HG03066 (cell line): ENCODE data around the gene DOCK4.
"Not testable (repeated sequence)": the region's sequence is repeated elsewhere in the genome, so short reads cannot be mapped to it uniquely, and the experiment has no call there.

ENCODE experiments used
- ATAC-seq: cut with Tn5 transposase; IDR thresholded peaks from one replicate; pipeline ENCODE4 v1.9.1; 2021; ENCODE audit warnings: low read depth; ENCODE audit not compliant: unreplicated experiment

The DOCK4 gene, protein sequence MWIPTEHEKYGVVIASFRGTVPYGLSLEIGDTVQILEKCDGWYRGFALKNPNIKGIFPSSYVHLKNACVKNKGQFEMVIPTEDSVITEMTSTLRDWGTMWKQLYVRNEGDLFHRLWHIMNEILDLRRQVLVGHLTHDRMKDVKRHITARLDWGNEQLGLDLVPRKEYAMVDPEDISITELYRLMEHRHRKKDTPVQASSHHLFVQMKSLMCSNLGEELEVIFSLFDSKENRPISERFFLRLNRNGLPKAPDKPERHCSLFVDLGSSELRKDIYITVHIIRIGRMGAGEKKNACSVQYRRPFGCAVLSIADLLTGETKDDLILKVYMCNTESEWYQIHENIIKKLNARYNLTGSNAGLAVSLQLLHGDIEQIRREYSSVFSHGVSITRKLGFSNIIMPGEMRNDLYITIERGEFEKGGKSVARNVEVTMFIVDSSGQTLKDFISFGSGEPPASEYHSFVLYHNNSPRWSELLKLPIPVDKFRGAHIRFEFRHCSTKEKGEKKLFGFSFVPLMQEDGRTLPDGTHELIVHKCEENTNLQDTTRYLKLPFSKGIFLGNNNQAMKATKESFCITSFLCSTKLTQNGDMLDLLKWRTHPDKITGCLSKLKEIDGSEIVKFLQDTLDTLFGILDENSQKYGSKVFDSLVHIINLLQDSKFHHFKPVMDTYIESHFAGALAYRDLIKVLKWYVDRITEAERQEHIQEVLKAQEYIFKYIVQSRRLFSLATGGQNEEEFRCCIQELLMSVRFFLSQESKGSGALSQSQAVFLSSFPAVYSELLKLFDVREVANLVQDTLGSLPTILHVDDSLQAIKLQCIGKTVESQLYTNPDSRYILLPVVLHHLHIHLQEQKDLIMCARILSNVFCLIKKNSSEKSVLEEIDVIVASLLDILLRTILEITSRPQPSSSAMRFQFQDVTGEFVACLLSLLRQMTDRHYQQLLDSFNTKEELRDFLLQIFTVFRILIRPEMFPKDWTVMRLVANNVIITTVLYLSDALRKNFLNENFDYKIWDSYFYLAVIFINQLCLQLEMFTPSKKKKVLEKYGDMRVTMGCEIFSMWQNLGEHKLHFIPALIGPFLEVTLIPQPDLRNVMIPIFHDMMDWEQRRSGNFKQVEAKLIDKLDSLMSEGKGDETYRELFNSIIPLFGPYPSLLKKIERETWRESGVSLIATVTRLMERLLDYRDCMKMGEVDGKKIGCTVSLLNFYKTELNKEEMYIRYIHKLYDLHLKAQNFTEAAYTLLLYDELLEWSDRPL (N-terminal part only)

DNA sequence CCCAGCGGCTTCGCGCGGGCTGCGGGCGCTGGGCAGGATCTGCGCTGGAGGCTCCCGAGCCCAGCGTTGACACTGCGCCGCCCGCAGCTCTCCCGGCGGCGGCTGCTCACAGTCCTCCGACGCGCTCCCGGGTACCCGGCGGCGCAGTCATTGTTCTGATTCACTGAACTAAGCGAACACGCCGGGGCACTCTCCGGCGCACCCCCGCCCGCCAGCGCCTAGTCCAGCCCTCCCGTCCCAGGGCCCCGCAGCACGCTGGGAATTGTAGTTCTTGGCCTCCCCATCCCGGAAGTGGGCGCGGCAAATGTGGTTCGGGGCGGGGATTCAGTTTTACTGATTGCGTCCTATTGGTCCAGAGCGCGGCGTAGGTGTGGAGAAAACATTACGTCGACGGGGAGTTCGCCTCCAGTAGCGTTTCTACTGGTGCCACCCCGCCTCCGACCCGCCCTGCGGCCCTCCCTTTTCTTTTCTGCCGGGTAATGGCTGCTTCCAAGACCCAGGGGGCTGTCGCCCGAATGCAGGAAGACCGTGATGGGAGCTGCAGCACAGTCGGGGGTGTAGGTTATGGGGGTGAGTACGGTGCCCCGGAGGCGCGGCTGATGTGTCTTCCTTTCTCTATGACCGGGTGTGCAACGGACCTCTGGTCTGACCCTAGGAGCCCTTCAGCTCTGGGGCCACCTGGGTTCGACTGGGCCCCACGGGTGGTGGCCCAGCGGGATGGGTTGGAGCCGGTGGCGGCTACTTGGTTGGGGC, at the start of gene DOCK4, which contains the start of gene ZNF277:
DOCK4 (minus strand) TSS at position 162 of the 753 bp plus-strand sequence. CDS start 261 bp downstream, outside the sequence.
ZNF277 (plus strand) TSS at position 458 of the 753 bp plus-strand sequence; CDS start at position 480, 22 bp downstream.
- peak; percentile 92 for ATAC-seq

DNA sequence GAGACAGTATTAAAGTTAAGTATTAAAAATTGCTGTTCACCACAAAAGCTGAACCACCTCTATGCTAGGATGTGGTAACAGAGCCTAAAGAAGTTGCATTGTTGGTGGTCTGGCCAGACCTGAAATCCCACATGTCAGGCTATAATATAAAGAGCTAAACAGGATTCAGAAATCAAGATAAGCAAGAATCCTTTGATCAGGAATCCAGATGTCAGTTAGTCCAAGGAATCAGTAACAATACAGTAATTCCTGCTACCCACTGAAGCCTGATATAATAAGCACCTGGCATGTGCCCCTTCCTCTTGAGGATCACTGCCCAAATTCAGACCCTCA, 49.2 kb upstream of the DOCK4 start:
- ATAC-seq: no peak

DNA sequence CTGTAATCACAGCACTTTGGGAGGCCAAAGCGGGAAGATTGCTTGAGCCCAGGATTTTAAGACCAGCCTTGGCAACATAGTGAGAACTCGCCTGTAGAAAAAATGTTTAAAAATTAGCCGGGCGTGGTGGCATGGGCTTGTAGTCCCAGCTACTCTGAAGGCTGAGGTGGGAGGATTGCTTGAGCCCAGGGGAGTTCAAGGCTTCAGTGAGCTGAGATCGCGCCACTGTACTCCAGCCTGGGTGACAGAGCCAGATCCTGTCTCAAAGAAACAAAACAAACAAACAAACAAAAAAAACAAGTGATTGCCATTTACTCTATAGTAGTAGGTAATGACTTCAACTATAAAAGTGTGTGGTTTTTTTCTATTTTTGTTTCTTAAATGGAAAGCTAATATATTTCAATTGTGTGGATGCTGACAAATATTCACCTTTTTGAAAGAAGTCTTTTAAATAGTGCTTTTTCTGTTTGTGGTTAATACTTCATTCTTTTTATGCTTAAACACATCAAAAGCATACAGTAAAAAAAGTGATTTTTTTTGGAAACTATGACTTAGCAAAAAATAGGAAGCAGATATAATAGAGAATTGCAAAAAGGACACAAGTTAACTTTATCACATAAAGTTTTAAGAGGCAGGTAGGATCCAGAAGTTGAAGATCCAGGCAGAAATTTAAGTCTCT, 48.6 kb upstream of the DOCK4 start:
- ATAC-seq: no peak

DNA sequence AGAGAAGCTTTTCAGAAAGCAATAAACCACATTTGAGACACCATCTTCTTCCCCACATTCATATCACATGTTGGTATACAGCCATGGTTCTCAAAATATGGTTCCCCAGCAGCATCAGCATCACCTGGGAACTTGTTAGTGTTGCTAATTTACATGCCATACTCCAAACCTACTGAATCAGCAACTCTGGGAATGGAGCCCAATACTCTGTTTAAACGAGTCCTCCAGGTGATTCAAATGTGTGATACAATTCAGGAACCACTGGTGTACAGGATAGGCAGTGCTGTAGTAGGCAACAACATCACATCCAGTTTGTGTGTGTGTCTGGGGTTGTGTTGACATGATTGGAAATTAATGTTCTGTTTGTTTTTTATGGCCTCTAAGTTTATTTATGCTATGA, 48.0 kb upstream of the DOCK4 start:
- ATAC-seq: no peak

DNA sequence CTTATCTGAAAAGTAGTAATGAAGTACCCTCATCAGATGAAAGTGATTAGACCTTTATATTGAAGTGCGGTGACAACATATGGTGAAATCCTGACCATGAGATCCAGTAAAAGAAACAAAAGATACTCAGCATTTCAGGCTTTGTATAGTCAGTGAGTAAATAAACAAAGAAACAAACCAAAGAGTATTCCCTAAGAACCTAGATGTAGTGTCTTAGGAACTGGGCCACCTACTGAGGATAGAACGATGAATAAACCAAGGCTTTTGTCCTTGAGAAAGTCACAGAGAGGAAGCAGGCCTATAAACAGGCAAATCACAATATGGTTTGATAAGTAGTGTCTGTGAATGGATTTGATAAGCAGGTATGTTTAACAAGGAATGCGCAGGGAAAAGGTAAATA, 46.5 kb upstream of the DOCK4 start:
- ATAC-seq: no peak

DNA sequence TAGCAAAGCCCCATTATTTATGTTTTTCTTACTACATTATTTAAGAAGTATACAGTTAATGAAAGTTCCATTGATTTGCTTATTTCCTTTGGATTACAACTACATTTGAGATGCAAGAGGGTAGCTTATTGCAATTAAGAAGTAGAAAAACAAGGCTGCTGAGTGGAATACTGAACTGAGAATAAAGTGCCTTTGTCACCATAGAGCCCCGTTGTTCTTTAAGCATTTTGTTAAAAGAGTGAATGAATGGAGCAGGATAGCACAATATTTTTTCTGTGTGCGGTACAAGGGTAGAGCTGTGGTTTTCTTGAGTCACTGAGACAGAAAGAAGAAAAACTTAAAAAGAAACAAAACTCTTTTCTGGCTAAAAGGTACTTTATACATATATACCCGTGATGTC, 45.9 kb upstream of the DOCK4 start:
- no peak for ATAC-seq

DNA sequence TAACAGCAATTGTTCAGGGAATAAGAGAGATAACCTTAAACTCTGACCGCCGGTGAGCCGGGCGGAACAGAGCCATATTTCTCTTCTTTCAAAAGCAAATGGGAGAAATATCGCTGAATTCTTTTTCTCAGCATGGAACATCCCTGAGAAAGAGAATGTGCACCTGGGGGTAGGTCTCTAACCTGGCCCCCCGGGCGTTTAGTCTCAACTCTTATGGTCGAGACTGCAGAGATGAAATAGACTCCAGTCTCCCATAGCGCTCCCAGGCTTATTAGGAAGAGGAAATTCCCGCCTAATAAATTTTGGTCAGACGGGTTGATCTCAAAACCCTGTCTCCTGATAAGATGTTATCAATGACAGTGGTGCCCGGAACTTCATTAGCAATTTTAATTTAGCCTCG, 43.8 kb upstream of the DOCK4 start:
- not testable (repeated sequence) for ATAC-seq

DNA sequence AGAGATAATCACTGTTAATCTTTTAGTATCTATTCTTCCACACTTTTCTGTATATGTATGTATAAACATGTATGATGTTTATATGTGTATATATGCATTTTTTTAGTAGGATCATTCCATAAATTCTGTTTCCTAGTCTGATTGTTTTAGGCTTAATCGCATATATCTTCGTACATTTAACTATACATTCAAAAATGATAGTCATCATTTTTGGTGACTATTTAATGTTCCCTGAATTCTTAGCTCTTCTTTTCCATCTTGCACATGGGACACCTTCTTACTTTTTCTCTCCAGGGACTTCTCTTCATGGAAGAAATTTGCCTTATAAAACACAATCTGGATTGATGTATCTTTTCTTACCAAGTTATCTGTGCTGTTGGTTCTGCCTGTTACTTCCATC, 42.4 kb upstream of the DOCK4 start:
- ATAC-seq: no peak

DNA sequence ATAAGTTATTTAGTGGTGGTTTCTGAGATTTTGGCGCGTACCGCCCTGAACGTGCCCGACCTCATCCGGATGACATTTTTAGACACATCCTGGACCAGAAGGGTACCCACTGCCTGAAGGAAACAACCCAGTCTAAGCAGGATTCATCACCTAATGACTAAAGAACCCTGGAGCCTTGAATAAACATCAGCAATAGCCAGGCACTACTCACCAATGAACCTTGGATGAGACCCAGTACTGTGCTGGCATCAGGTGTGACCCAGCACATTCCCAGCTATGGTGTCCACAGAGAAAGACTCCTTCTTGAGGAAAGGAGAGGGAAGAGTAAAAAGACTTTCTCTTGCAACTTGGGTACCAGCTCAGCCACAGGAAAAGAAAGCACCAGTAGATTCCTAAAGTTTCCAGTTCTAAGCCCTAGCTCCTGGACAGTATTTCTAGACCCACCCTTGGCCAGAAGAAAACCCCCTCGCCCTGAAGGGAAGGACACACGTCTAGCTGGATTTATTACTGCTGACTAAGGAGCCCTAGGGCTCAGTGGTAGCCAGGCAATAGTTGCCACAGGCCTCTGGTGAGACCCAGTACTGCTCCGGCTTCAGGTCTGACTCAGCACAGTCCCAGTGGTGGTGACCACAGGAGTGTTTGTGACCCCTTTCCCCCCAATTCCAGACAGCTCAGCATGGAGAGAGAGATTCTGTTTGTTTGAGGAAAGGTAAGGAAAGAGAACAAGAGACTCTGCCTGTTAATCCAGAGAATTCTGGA, 32.8 kb upstream of the DOCK4 start:
- ATAC-seq: no peak

DNA sequence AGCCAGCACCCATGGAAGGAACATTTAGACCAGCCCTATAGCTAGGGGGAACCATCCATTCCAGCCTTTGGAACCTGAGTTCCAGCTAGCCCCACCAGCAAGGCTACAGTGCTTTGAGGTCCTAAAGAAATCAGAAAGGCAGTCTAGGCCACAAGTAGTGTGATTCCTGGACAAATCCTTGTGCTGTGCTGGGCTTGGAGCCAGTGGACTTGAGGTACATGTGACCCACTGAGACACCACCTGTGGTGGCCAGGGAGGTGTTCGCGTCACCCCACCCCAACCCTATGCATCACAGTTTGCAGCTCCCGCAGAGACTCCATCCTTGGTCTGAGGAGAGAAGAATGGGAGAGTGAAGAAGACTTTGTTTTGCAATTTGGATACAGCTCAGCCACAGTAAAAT, 32.1 kb upstream of the DOCK4 start:
- ATAC-seq: no peak

DNA sequence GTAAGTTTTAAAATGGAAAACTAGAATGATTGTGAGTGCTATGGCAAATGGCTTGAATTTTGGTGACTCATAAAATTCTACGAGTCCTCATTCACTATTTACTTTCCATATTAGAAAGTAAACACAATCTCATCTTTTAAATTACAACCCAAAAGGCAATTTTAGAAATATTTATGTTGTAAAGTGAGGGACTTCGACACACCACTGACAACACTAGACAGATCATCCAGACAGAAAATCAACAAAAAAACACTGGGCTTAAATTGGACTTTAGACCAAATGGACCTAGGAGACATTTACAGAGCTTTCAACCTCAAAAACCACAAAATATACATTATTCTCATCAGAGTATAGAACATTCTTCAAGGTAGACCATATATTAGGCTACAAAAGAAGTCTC, 30.4 kb upstream of the DOCK4 start:
- no peak for ATAC-seq

DNA sequence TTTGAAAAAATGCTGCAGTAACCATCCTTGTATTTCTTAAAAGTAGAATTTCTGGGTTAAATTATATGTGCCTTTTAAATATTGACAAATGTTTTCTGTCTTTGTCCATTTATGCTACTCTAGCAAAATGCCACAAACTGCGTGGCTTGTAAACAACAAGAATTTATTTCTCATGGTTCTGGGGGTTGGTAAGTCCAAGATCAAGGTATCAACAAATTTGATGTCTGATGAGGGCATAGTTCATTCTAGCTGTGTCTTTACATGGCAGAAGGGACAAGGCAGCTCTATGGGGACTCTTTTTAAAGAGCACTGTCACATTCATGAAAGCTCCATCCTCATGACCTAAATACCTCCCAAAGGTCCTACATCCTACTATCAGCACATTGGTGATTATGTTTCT, 27.9 kb upstream of the DOCK4 start:
- ATAC-seq: no peak

DNA sequence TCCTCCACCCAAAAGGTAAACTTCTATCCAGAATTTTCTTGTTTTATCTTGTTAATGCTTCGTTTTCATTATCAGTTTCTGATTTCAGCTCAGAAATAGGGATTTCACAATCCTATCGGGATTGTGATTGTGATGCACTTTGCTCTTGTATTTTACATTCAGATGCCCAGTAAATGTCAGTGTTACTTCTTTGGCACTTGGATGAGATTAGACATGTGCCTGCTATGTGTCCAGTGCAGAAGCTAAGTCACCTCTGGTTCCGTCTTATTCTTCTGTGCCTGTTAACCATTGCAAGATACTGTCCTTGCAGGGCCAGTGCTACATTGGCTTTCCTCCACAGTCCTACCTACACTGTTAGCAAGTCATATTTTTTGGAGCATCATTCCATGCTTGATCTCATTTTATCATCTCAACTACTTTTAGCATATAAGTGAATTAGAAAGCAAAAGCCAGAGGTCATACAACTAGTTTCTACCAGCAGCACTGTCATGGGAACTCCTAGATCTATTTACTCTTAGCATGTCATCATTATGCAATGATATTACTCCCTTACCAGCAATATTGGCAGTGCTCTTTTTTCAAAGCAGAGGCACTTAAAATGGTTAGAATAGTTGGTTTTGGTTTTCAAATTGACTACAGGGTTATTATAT, 27.0 kb upstream of the DOCK4 start:
- ATAC-seq: no peak

DNA sequence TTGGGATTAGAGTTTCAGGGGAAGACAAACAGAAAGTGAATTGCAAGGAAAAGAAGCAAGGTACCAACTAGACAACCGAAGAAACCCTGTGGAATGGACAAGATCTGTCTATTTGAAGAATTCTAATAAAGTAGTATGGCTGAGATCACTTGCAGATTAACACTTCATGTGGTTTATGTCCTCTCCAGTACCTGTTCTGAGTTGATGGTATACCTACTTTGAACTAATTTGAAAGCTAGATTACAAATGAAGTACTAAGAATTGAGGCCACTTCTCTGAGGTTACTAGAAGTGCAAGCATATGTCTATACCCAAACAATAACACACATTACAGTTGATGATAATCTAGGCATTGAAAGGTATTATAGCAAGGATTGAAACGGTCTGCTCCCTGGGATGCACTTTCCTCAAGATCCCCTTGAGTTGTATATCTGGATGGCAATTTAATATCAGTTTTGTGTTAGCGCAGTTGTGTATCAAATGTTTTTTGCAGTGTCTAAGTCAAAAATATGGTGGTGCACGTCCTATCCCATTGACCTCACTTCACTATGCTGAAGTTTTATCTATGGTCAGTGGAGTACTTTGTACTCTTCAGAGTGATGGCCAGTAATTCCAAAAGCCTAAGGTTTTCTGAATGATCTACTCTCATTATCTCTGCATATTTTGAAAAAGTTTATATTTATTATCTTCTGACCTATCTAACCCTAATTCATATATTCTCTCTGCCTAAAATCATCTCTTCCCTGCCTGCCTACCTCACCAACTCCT, 26.2 kb upstream of the DOCK4 start:
- ATAC-seq: no peak

DNA sequence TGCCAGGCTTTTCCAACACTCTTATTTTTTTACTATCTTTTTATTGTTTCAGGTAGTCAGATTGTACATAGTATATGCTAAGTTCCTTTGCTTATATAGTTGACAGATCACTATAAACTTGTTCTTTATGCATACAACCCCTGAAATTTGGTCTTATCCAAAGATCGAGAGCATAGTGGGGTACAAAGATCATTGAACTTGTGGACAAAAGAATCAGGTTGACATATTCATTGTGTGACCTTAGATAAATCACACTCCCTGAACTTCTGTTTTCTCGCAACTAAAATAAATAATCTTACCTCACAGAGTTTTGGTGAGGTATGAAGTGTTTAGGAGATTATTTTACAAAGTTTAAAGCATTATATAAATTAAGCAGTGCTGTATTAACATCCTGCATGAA, 22.4 kb upstream of the DOCK4 start:
- no peak for ATAC-seq

DNA sequence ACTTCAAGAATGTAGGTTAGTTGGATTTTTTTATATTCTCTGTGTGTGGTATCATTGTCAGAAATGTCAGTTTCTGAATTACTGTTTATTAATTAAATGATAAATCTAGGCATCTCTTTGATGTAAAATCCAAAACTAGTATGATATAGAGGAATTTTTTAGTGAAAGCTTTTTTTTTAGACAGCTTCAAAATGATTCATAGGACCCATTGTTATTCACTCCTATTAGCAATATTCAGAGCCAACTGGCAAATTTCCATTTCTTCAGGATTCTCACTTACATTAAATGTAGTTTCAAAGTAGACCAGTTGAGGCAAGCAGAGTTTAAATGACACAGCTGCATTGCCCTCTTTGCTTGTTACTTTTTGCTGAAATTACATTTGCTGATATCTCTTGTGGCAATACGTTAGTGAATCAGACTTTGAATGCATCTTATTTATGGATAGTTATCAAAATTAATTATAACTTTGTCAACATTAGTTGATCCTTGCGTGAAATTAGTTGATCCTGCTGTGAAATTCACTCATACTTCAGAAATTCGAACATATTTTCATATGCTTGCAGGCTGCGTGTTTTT, 20.6 kb upstream of the DOCK4 start:
- ATAC-seq: no peak

DNA sequence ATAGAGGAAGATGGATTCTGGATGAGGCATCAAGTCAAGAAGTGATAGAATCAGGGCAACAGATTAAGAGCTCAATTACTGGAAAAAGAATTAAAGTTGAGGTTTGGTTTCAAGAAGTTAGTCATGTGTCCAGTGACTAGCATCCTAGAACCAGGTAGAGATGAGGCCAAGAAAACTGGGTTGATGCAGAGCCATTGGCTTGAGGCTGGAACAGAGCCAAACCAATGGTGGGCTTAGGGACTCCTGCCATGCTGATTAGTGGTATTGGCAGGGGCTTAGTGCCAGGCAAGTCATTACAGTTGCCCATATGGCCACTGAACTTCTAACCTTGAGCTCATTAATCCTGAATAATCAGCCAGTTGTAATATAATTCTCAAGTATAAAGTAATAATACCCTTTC, 18.8 kb upstream of the DOCK4 start:
- no peak for ATAC-seq
